GM21447 (cell line): ENCODE data around the gene PTPRD.

ENCODE experiments used
- ATAC-seq: cut with Tn5 transposase; IDR thresholded peaks from one replicate; pipeline ENCODE4 v1.9.1; 2021; ENCODE audit not compliant: unreplicated experiment

Gene PTPRD

DNA sequence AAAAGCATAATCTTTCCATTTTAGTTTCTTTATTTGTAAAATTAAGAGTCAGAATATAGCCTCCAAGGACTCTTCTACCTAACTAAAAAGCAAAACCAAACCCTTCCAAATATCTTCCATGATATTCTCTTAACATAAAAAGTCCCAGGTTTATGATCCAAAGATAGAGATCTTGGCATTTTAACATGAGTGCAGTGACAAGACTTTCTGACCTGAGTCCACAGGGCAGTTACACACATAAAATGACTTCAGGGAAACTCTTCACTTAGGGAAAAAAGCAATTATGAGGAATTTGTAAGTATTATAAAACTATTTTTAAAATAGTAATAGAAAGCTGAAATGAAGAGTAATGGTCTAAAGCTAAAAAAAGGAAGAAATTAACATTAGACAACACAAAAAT lies 2040.6 kb downstream of the PTPRD start:
- ATAC-seq = no peak

- no peak for ATAC-seq
Observed at GRCh38 chr9:8571643-8572042, 2041.2 kb downstream of the PTPRD start.

DNA sequence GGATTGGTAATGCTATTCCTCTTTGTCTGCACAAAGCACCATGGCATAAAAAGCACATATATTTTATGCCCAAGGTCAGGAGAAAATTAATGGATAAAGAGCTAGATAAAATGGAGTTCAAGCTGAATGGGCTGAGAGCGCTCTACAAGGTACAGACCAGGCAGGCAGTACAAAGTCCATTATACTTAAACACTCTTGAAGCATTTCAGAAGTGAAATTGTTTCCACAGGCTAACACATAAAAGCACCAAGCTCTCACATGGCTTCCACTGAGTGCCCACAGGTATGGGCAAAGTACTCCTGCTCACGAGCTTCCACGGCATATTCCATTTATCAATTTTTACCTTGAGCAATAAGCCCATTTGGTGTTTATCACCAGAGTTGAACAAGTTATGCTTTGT lies 2042.0 kb downstream of the PTPRD start:
- ATAC-seq = no peak

- no peak for ATAC-seq
Observed at GRCh38 chr9:8569823-8570222, 2043.0 kb downstream of the PTPRD start.

- ATAC-seq = no peak
Observed at GRCh38 chr9:8567963-8568579, 2044.7 kb downstream of the PTPRD start.

DNA sequence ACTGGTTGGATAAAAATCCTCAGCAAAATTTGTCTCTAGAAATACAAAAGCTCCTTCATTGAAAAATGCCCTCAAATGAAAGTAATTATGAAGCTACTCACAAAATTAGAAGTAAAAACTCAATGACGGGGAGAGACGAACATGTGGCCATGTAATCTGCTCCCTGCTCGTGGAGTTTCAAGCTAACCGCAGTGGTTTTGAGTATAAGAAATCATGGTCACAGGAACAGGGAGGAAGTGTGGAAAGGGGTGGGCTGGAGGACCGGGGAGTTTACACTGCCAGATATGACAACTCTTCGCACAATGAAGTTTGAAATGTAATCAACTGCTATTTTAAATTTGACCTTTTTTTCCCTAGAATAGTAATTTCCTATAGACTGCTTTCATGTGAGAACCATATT lies 2047.8 kb downstream of the PTPRD start:
- no peak for ATAC-seq

DNA sequence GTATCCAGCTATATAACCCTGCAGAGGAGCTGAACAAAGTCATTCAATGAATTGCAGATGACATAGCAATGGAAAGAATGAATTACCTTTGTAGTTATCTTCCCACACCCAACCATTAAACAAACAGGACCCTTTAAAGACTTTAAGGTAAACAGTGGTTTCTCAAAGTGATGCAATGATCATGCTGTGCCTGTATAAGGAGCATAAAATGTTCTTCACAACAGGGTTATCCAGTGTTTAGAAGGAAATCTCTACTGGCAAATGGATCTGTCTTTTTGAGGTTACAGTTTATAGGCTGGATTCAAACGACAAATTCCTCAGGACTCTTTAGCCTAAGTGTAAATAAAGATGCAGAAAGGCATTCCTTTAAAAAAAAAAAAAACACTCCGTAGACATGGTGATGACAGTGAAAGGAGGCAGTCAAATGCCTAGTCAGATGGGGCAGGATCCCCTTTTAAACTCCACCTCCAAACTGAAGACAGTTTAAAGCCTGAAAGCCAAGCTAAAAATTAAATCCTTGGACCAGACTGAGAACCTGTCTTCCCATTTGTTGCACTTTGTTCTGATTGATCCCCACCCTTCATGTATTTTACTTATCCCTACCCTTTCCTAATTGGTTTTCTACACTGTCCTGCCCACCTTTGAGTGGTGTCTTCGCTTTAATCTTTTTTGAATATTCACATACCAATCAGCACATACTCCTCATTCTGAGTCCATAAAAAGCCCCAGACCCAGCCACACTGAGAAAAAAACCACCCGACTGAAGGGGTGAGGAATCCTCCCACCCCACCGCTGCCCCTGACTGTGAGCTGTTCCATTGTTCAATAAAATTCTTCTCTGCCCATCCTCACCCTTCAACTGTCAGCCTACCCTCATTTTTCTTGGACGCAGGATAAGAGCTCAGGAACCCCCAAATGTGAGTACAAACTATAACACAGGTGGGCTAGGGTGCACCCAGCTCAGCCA lies 2052.0 kb downstream of the PTPRD start:
- ATAC-seq = no peak

DNA sequence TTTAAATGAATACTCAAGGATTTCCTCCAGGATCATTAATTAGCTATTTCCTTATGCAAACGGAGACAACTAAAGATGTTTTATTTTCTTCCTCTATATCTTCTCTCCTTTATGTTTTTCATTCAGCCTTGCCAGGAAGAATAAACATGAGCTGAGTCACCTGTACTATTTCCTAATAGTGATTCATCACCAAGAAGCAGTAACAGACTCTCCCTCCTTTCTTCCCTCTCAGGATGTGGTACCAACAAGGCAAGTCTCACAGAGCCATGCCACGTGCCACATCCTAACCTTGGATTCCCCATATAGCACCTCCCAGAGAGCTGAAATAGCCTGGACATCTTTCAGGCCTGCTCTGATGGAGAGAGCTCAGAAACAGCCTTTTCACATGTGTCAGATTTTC lies 2054.6 kb downstream of the PTPRD start:
- no peak for ATAC-seq

DNA sequence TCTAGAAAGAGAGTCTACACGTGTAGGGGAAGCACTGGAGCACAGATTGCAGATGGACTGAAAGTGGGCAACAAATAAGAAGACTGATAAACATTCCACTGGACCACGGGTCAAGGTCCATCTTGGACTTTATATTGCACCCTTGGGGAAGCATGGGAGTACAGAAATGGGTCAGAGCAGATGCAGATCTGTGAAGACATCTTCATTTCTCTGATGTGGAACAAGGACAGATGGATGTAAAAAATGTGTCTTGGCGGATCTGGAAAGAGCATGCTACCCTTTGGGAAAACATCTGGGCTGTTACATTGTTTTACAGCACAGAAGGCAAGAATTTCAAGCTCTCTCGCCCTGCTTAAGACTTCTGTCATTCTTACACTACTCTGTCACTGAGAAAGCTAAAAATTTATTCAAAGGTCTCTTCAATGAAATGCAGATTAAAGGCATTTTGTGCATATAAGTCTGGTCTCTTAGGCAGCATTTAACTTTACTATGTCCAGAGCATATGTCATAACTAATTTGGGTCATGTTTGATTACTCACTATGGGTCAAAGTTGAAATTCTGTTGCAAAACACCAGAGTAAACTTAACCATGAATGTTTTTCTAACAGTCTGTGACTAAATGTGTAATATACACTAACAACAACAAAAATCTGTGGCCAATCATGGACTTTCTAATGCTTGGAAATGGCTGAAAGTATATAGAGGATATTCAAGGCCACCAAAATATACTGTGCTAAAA lies 2056.9 kb downstream of the PTPRD start:
- ATAC-seq = no peak

- ATAC-seq = no peak
Observed at GRCh38 chr9:8553444-8553843, 2059.4 kb downstream of the PTPRD start.

DNA sequence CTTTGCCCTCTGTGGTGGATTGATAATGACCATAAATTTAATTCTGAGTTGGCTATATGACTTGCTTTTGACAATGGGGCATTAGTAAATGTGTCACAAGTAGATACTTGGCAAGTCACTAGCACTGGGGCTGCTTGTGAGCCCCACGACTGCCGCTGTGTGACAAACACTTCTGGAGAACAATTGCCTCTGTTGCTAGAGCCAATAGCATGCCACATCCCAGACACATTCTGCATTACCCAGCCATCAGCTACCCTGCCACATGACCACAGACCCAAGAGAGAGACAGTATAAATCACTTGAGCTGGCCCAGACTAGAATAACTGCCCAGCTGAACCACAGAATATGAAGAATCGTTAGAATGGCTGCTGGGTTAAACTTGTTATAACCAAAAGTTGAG lies 2060.1 kb downstream of the PTPRD start:
- ATAC-seq = no peak

GRCh38 chr9:8549214-8549613 lies 2063.6 kb downstream of the PTPRD start:
- no peak for ATAC-seq

GRCh38 chr9:8543219-8543618 lies 2069.6 kb downstream of the PTPRD start:
- no peak for ATAC-seq

GRCh38 chr9:8542537-8542936 lies 2070.3 kb downstream of the PTPRD start:
- ATAC-seq = no peak

DNA sequence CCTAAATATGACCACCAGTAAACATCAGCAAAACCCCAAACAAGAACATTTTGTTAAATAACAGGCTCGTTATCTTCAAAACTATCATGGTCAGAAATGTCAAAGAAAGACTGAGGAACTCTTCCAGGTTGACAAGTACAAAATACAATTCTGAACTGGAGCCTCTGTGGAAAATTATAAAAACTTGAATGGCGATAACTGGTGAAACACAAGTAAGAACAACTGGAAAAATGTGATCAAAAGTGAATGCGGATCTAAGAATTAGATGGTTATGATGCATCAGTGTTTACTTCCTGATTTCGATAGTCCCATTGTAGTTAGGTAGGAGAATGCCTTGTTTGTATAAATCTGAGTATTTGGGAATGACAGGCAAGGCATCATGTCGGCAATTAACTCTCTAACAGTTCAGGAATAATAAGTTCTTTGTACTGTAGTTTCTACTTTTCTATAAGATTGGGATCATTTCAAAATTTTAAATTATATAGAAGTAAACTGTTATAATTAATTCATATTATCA lies 2073.1 kb downstream of the PTPRD start:
- no peak for ATAC-seq

GRCh38 chr9:8536845-8537244 lies 2076.0 kb downstream of the PTPRD start:
- ATAC-seq = no peak

GRCh38 chr9:8534828-8535227 lies 2078.0 kb downstream of the PTPRD start:
- ATAC-seq = no peak

DNA sequence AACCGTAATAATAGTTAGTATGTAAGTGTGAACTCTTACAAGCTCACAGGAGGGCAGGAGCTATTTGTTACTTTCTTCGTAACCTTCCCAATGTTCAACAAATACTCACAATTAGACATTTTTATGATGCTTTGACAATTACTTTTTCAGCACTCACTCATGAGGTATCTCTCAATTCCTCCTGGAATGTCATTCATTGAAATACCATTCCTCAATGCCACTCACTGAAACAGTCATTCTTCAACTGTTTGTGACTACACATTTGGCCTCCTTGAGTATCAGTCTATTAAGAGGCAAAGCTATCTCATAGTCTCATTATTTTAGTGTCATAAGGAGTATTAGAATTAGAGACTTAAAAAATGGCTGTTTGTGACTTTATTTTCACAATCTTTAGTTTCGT lies 2079.1 kb downstream of the PTPRD start:
- ATAC-seq = no peak

DNA sequence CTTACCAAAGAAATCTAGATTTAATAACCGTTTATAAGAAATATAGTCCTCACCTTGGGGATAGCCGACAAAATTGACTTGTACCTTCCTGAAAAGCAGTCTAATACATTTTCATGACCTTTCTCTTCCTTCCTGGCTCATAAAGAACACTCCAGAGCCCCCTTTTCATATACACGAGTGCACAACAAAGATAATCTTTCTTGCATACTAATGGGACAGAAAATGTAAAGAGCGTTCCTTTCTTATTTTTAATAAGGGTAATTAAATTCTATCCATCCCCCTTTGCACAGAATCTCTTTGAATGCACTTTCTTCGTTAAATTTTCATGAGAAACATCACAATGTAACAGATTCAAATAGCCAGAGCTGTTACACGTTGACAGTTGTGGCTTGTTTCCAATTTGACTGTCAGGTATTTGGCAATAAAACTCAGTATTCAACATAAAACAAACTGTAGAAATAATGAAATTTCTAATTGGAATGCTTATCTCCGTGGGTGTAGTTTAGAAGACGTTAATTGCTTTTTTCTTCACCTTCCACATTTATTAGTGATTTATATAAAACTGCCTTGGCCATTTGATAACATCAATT lies 2080.9 kb downstream of the PTPRD start:
- ATAC-seq = no peak

GRCh38 chr9:8521112-8521511 lies 2091.7 kb downstream of the PTPRD start:
- no peak for ATAC-seq

DNA sequence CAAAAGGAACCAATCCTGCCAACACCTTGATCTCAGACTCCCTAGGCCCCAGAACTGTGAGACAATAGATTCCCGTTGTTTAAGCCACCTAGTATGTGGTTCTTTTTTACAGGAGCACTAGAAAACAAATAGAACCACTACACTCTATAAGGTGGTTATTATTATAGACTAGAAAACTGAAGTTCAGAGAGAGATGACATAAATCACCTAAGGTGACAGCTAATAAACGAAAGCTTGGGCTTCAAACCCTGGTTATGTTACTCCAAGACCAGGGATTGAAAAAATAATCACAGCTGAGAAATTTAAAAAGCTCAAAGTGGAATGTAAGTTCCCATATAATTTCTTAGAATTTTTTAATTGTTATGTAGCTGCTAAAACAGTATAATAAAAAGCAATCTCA lies 2097.1 kb downstream of the PTPRD start:
- ATAC-seq = no peak
